Endothelial cell of umbilical vein (primary cell): Measurements from ENCODE around the gene WDHD1.

ENCODE experiments used
- CTCF ChIP-seq, 2 donors: IDR thresholded peaks; 1 replicate in 1 of 2; 2 replicates in 1 of 2; pipeline ENCODE4 v1.5.1; 2011; ENCODE audit warnings: low read length in 2 of 2, mild to moderate bottlenecking in 2 of 2, moderate library complexity in 2 of 2, control low read depth in 1 of 2, inconsistent platforms in 1 of 2, low read depth in 1 of 2; ENCODE audit not compliant: insufficient read depth in 1 of 2; ENCODE audit errors: extremely low read depth in 1 of 2
- MAX ChIP-seq: IDR thresholded peaks from 2 replicates; pipeline ENCODE4 v1.6.1; 2011; ENCODE audit not compliant: insufficient read depth, insufficient read length
- MYC ChIP-seq: IDR thresholded peaks from one replicate; pipeline ENCODE4 v1.6.1; 2011; ENCODE audit warnings: mild to moderate bottlenecking, low read depth, low read length
- POLR2AphosphoS5 ChIP-seq: IDR thresholded peaks from 2 replicates; pipeline ENCODE4 v1.6.1; 2012; ENCODE audit warnings: low read depth, mild to moderate bottlenecking, control low read depth, low read length, moderate library complexity; ENCODE audit not compliant: insufficient read depth

GRCh38 chr14:54935100-54935499, 91.8 kb downstream of the WDHD1 start:
- no peak for TF ChIP-seq MAX
- TF ChIP-seq CTCF (IDR thresholded peaks at IDR 0.05; ENCODE audit: extremely low read depth in 1 of 2, insufficient read depth in 1 of 2, low read depth in 1 of 2, low read length in 2 of 2): no peak
- TF ChIP-seq POLR2AphosphoS5: no peak
- no peak for TF ChIP-seq MYC
